ENCODE measurements around the gene P2RX7.
"Not testable (repeated sequence)": the region's sequence is repeated elsewhere in the genome, so short reads cannot be mapped to it uniquely, and the experiment has no call there.

- not testable (repeated sequence) for TF ChIP-seq FOS (IDR thresholded peaks at IDR 0.05; ENCODE audit: borderline replicate concordance, insufficient read depth, low read length); CTCF (IDR thresholded peaks at IDR 0.05; ENCODE audit: extremely low read depth in 1 of 2, insufficient read depth in 1 of 2, low read depth in 1 of 2, low read length in 2 of 2); POLR2AphosphoS5 (IDR thresholded peaks at IDR 0.05; ENCODE audit: insufficient read depth, low read depth, low read length); MAX (IDR thresholded peaks at IDR 0.05; ENCODE audit: insufficient read depth, insufficient read length); EZH2 (IDR thresholded peaks at IDR 0.05; ENCODE audit: borderline replicate concordance, low read depth, low read length, severe bottlenecking); POLR2A (IDR thresholded peaks at IDR 0.05; ENCODE audit: low read depth, low read length); JUN (IDR thresholded peaks at IDR 0.05; ENCODE audit: borderline replicate concordance, insufficient read depth, insufficient read length, low read depth); GATA2 (IDR thresholded peaks at IDR 0.05; ENCODE audit: insufficient read depth, insufficient read length, low read depth, low read length); MYC (IDR thresholded peaks at IDR 0.05; ENCODE audit: low read depth, low read length)
These were observed 68.5 kb downstream of the P2RX7 start for GRCh38 chr12:121201140-121201539.

All from endothelial cell of umbilical vein (primary cell).